Peyer's patch (tissue), 4 donors: ENCODE results near the gene MAT1A. TPM values are rescaled to one million over a fixed set of nuclear protein-coding genes. Genes with fewer than 3 reads are reported as not detected.

ENCODE experiments used
- total RNA-seq, 4 donors: library from RNA; depleted of rRNA; stranded (reverse); fragments of >200 nt; gene quantifications; one replicate each; pipeline ENCODE4 v1.1.0, GENCODE V29; 2016

The MAT1A gene
- total RNA-seq, 4 donors from 2014 or later = not detected

Other genes with a start within 250 kb of the MAT1A start
- gene TMEM254, start 211.0 kb downstream of the MAT1A start, total RNA-seq = 10 to 100 TPM in 3 of 4 donors, 1 to 10 TPM in 1; 7.4 to 31.5 (median 20.3) TPM
- gene PLAC9, start 156.9 kb downstream of the MAT1A start, total RNA-seq = 10 to 100 TPM in 2 of 4 donors, 1 to 10 TPM in 2; 4.0 to 12.4 (median 8.9) TPM
- 100 to 1,000 TPM; 110 to 269 (median 238) TPM for gene ANXA11, start 84.1 kb downstream of the MAT1A start, total RNA-seq
- not detected for gene DYDC1, start 67.1 kb upstream of the MAT1A start, total RNA-seq
- under 1 TPM in 1 of 4 donors, not detected in 3; 0.70 TPM for gene DYDC2, start 67.1 kb upstream of the MAT1A start, total RNA-seq
- gene PRXL2A, start 118.9 kb upstream of the MAT1A start, total RNA-seq = 10 to 100 TPM; 27.2 to 89.3 (median 60.3) TPM
- gene TSPAN14, start 164.7 kb upstream of the MAT1A start, total RNA-seq = 10 to 100 TPM; 51.2 to 72.0 (median 68.0) TPM
- not detected for gene SH2D4B, start 248.2 kb upstream of the MAT1A start, total RNA-seq